Neural progenitor cell (in vitro differentiated cells): Measurements from ENCODE around the gene ILRUN.

Experiments
- CTCF ChIP-seq: fragments of 200-600 bp; sonication (generic); IDR thresholded peaks from 2 replicates; pipeline ENCODE4 v1.5.1; 2017; ENCODE audit warnings: antibody characterized with exemption, mild to moderate bottlenecking
- EZH2 ChIP-seq: fragments of 200-600 bp; sonication (generic); IDR thresholded peaks from 2 replicates; pipeline ENCODE4 v1.6.1; 2017; ENCODE audit warnings: antibody characterized with exemption, mild to moderate bottlenecking, moderate library complexity
- EZH2phosphoT487 ChIP-seq: fragments of 200-600 bp; sonication (generic); IDR thresholded peaks from 2 replicates; pipeline ENCODE4 v1.6.1; 2017; ENCODE audit warnings: antibody characterized with exemption

DNA sequence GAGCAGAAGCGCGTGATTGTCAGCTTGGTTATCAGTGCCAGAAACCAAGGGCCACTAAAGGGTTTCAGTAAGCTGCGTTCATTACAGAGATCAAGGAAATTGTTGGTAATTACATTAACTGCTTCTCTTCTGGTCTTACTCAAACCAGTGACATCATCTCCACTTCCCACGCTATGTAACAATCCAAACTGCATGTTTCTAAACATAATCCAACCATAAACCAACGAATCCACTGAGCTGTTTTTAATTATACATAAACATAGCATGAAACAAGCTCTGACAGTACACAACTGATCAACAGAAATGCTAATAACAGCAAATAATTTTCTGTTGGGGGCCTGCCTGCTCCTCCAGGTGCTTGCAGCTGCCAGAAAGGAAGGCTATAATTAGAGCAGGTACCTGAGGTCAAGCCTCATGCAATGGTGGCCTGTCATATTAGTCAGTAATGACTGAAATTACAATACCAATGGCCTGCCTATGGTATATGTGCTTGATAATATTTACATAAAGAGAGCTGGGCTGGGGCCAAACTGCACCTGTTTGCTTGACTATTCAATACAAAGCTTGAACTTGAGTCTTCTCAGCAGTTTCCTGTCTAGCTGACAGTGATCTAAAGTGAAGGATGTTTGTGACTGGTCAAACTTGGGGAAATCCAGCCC is 40.1 kb downstream of the ILRUN start:
- no peak for TF ChIP-seq CTCF
- TF ChIP-seq EZH2 = no peak
- no peak for TF ChIP-seq EZH2phosphoT487
